Trophoblast cell (in vitro differentiated cells and primary cell): ENCODE data around the gene MCTP1.

ENCODE experiments used
- DNase-seq, 2 donors: peaks; one replicate each; pipeline ENCODE4 v3.0.0-alpha.2; 2016
- H2AFZ ChIP-seq: 2 replicates; pipeline ENCODE4 v1.6.1; 2013; ENCODE audit warnings: low read length, moderate library complexity, mild to moderate bottlenecking; ENCODE audit not compliant: insufficient read depth, poor library complexity
- H2AK5ac ChIP-seq: 2 replicates; pipeline ENCODE4 v1.6.1; 2013; ENCODE audit warnings: mild to moderate bottlenecking, low read length
- H2BK120ac ChIP-seq: 2 replicates; pipeline ENCODE4 v1.6.1; 2013; ENCODE audit warnings: low read length, mild to moderate bottlenecking, moderate library complexity; ENCODE audit not compliant: insufficient read depth, poor library complexity
- H2BK12ac ChIP-seq: 2 replicates; pipeline ENCODE4 v1.6.1; 2013; ENCODE audit warnings: mild to moderate bottlenecking, low read length, moderate library complexity
- H2BK5ac ChIP-seq: 2 replicates; pipeline ENCODE4 v1.6.1; 2013; ENCODE audit warnings: low read length, low read depth, moderate library complexity, mild to moderate bottlenecking; ENCODE audit not compliant: poor library complexity
- H3K14ac ChIP-seq: 2 replicates; pipeline ENCODE4 v1.6.1; 2013; ENCODE audit warnings: mild to moderate bottlenecking, low read length
- H3K18ac ChIP-seq: 2 replicates; pipeline ENCODE4 v1.6.1; 2013; ENCODE audit warnings: mild to moderate bottlenecking, low read length
- H3K23ac ChIP-seq: 2 replicates; pipeline ENCODE4 v1.6.1; 2013; ENCODE audit warnings: low read length
- H3K27ac ChIP-seq: 2 replicates; pipeline ENCODE4 v1.5.1; 2013; ENCODE audit warnings: low read depth, mild to moderate bottlenecking, inconsistent platforms, low read length, moderate library complexity
- H3K27me3 ChIP-seq: 2 replicates; pipeline ENCODE4 v1.6.1; 2013; ENCODE audit warnings: inconsistent platforms, mild to moderate bottlenecking, low read length, moderate library complexity; ENCODE audit not compliant: insufficient read depth
- H3K36me3 ChIP-seq, 2 experiments: 1 replicate in 1 of 2; 2 replicates in 1 of 2; pipeline ENCODE4 v1.6.1; 2013; ENCODE audit warnings: low read length in 2 of 2, mild to moderate bottlenecking in 2 of 2, moderate library complexity in 1 of 2; ENCODE audit not compliant: insufficient read depth in 2 of 2, control insufficient read depth in 1 of 2
- H3K4ac ChIP-seq: 2 replicates; pipeline ENCODE4 v1.6.1; 2013; ENCODE audit warnings: low read depth, mild to moderate bottlenecking, low read length, moderate library complexity
- H3K4me1 ChIP-seq, 2 experiments: 1 replicate in 1 of 2; 2 replicates in 1 of 2; pipeline ENCODE4 v1.6.1; 2013; ENCODE audit warnings: low read length in 2 of 2, mild to moderate bottlenecking in 2 of 2, moderate library complexity in 1 of 2; ENCODE audit not compliant: insufficient read depth in 2 of 2, control insufficient read depth in 1 of 2
- H3K4me2 ChIP-seq: 2 replicates; pipeline ENCODE4 v1.6.1; 2013; ENCODE audit warnings: inconsistent platforms, mild to moderate bottlenecking, low read length, moderate library complexity
- H3K4me3 ChIP-seq: 2 replicates; pipeline ENCODE4 v1.5.1; 2013; ENCODE audit warnings: mild to moderate bottlenecking, low read depth, low read length, inconsistent platforms
- H3K79me1 ChIP-seq: one replicate; pipeline ENCODE4 v1.6.1; 2013; ENCODE audit warnings: low read length
- H3K79me2 ChIP-seq: 2 replicates; pipeline ENCODE4 v1.6.1; 2013; ENCODE audit warnings: low read length, mild to moderate bottlenecking; ENCODE audit not compliant: control insufficient read depth, insufficient read depth, poor library complexity
- H3K9ac ChIP-seq: 2 replicates; pipeline ENCODE4 v1.6.1; 2013; ENCODE audit warnings: mild to moderate bottlenecking, low read length
- H3K9me3 ChIP-seq: 2 replicates; pipeline ENCODE4 v1.6.1; 2013; ENCODE audit warnings: low read depth, mild to moderate bottlenecking, control low read depth, inconsistent platforms, low read length; ENCODE audit not compliant: insufficient read depth
- H4K12ac ChIP-seq: 2 replicates; pipeline ENCODE4 v1.6.1; 2013; ENCODE audit warnings: low read depth, mild to moderate bottlenecking, low read length, moderate library complexity
- H4K8ac ChIP-seq: 2 replicates; pipeline ENCODE4 v1.6.1; 2013; ENCODE audit warnings: low read depth, mild to moderate bottlenecking, low read length, moderate library complexity
- H4K91ac ChIP-seq: one replicate; pipeline ENCODE4 v1.6.1; 2013; ENCODE audit warnings: low read depth, mild to moderate bottlenecking, low read length, moderate library complexity
- WGBS: extraction: QIAGEN DNeasy Blood & Tissue Kit; methylation state at CpG from one replicate; pipeline ENCODE4 v1.1.7; 2013; ENCODE audit warnings: missing lambda C conversion rate; ENCODE audit not compliant: insufficient read length, insufficient coverage; ENCODE audit errors: extremely low coverage; 5-methylcytosine and 5-hydroxymethylcytosine counted together

MCTP1 gene

GRCh38 chr5:94771742-94772141 is 513.2 kb downstream of the MCTP1 start:
- Histone ChIP-seq H3K4me2 (no peak overlapping the region), H4K8ac (no peak overlapping the region), H3K79me2 (no peaks in the 10 kb centered on the region), H4K91ac (no peak overlapping the region), H3K14ac (no peak overlapping the region), H4K12ac (no peak overlapping the region), H3K9ac (no peak overlapping the region), H2BK5ac (no peak overlapping the region), H2BK120ac (no peak overlapping the region), H3K18ac (no peak overlapping the region), H3K36me3 (no peaks in the 10 kb centered on the region), H2AK5ac (no peak overlapping the region), H3K4me1 (no peaks in the 10 kb centered on the region), H2AFZ (no peak overlapping the region), H3K27me3 (no peaks in the 10 kb centered on the region), H3K79me1 (no peaks in the 10 kb centered on the region), H3K23ac (no peak overlapping the region), H2BK12ac (no peak overlapping the region), H3K9me3 (no peaks in the 10 kb centered on the region), H3K4me3 (no peak overlapping the region), H3K4ac (no peak overlapping the region), H3K27ac (no peak overlapping the region)
- no peak for DNase-seq
- WGBS = no CpG with 5 or more reads among the region's 2 CpGs

DNA sequence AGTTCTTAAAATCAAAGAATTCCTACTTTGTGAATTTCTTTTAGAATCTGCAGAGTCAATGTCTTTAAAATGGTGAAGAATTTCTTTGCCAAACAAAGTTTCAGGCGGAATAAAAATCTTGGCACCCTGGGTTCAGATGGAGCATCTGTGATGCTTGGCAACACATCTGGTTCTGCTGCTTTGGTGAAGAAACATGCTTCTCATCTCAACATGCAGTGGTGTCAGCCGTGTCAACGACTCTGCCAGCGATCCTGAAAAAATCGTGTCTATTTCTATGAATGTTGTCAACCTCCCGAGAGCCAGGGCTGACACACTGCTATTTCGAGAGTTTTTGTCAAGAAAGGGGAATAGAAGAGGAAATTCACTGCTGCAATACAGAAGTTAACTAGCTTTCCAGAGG is 514.9 kb downstream of the MCTP1 start:
- Histone ChIP-seq H3K36me3 (no peaks in the 10 kb centered on the region), H3K4ac (no peak overlapping the region), H2BK12ac (no peak overlapping the region), H3K9me3 (no peaks in the 10 kb centered on the region), H4K12ac (no peak overlapping the region), H2AK5ac (no peak overlapping the region), H3K4me1 (no peaks in the 10 kb centered on the region), H3K23ac (no peak overlapping the region), H3K27me3 (no peaks in the 10 kb centered on the region), H3K79me1 (no peaks in the 10 kb centered on the region), H2BK120ac (no peak overlapping the region), H3K79me2 (no peaks in the 10 kb centered on the region), H2AFZ (no peak overlapping the region), H2BK5ac (no peak overlapping the region), H3K4me3 (no peak overlapping the region), H3K4me2 (no peak overlapping the region), H3K18ac (no peak overlapping the region), H3K27ac (no peak overlapping the region), H3K14ac (no peak overlapping the region), H4K91ac (no peak overlapping the region), H3K9ac (no peak overlapping the region), H4K8ac (no peak overlapping the region)
- no CpG with 5 or more reads among the region's 7 CpGs for WGBS
- no peak for DNase-seq

DNA sequence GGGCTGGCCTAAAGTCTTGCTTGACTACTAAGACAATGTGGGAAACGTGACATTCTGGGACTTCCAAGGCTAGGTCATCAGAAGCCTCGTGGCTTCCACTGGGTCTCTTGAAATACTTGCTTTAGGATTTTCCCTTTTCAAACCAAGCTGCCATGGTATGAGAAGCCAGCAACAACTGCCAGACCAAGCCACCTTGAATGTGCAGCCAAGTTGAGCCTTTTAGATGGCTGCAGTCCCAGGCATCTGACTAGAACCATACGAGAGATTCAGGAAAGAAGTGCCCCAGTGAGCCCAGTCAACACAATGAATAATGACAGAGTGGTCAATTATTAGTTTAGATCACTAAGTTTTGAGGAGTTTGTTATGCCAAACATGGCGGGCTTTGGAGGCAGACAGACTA is 523.1 kb downstream of the MCTP1 start:
- H2AK5ac ChIP-seq = no peak overlapping the region
- no peaks in the 10 kb centered on the region for H3K27me3 ChIP-seq
- H3K18ac ChIP-seq = no peak overlapping the region
- no peak overlapping the region for H2BK5ac ChIP-seq
- H3K4me1 ChIP-seq = no peaks in the 10 kb centered on the region
- H4K12ac ChIP-seq = no peak overlapping the region
- no peak overlapping the region for H3K4me3 ChIP-seq
- WGBS = no CpG with 5 or more reads among the region's 4 CpGs
- H3K14ac ChIP-seq = no peak overlapping the region
- H3K23ac ChIP-seq = no peak overlapping the region
- H2BK120ac ChIP-seq = no peak overlapping the region
- H3K36me3 ChIP-seq = no peaks in the 10 kb centered on the region
- no peaks in the 10 kb centered on the region for H3K9me3 ChIP-seq
- no peak overlapping the region for H3K4ac ChIP-seq
- H3K4me2 ChIP-seq = no peak overlapping the region
- H3K27ac ChIP-seq = no peak overlapping the region
- H4K91ac ChIP-seq = no peak overlapping the region
- H4K8ac ChIP-seq = no peak overlapping the region
- H3K79me1 ChIP-seq = no peaks in the 10 kb centered on the region
- no peak overlapping the region for H3K9ac ChIP-seq
- H2AFZ ChIP-seq = no peak overlapping the region
- no peaks in the 10 kb centered on the region for H3K79me2 ChIP-seq
- no peak for DNase-seq
- no peak overlapping the region for H2BK12ac ChIP-seq

GRCh38 chr5:94761055-94761454 is 523.8 kb downstream of the MCTP1 start:
- Histone ChIP-seq H3K4me1 (no peaks in the 10 kb centered on the region), H4K8ac (no peak overlapping the region), H4K12ac (no peak overlapping the region), H3K4me3 (no peak overlapping the region), H3K23ac (no peak overlapping the region), H3K27me3 (no peaks in the 10 kb centered on the region), H3K9ac (no peak overlapping the region), H3K4ac (no peak overlapping the region), H2BK5ac (no peak overlapping the region), H3K27ac (no peak overlapping the region), H3K4me2 (no peak overlapping the region), H3K79me2 (no peaks in the 10 kb centered on the region), H2BK12ac (no peak overlapping the region), H3K14ac (no peak overlapping the region), H3K9me3 (no peaks in the 10 kb centered on the region), H3K18ac (no peak overlapping the region), H2AFZ (no peak overlapping the region), H3K36me3 (no peaks in the 10 kb centered on the region), H2BK120ac (no peak overlapping the region), H4K91ac (no peak overlapping the region), H2AK5ac (no peak overlapping the region), H3K79me1 (no peaks in the 10 kb centered on the region)
- no CpG with 5 or more reads among the region's 1 CpG for WGBS
- DNase-seq = no peak
